Measurements from ENCODE around the gene TRPM4. TPM values are rescaled to one million over a fixed set of nuclear protein-coding genes. Genes with fewer than 3 reads are reported as not detected.

TRPM4 gene
- total and polyA plus RNA-seq, 2 donors (not counting 3 experiments of a cell fraction or from before 2014, with no cell fraction given), result 17.6 to 38.9 TPM

GRCh38 chr19:49212016-49212701 lies 54.6 kb downstream of the TRPM4 start:
- Histone ChIP-seq H3K9me1 (replicated peaks; ENCODE audit: control insufficient read depth, extremely low read depth, insufficient read depth, low read length) (no peaks in the 10 kb centered on the region), H3K27me3 (ENCODE audit: control insufficient read depth in 2 of 2, insufficient read depth in 2 of 2, low read length in 2 of 2) (no peaks in the 10 kb centered on the region), H3K4me1 (ENCODE audit: control insufficient read depth, extremely low read depth, insufficient read depth, low read length) (no peaks in the 10 kb centered on the region), H2AFZ (ENCODE audit: low read depth, low read length) (no peak overlapping the region), H3K79me2 (ENCODE audit: control insufficient read depth, insufficient read depth, low read length) (no peaks in the 10 kb centered on the region), H3K9ac (replicated peaks; ENCODE audit: extremely low read depth, insufficient read depth, low read length) (no peak overlapping the region), H3K27ac (ENCODE audit: insufficient read depth, low read depth, low read length) (no peak overlapping the region), H3K4me2 (ENCODE audit: insufficient read depth, low read length) (no peak overlapping the region), H3K9me3 (replicated peaks; ENCODE audit: control insufficient read depth, insufficient read depth, low read length) (no peaks in the 10 kb centered on the region), H3K36me3 (ENCODE audit: control insufficient read depth in 2 of 2, extremely low read depth in 1 of 2, insufficient read depth in 2 of 2, low read length in 2 of 2) (no peaks in the 10 kb centered on the region), H3K4me3 (replicated peaks in 1 of 3; ENCODE audit: insufficient read depth in 1 of 3, low read depth in 1 of 3, low read length in 3 of 3) (no peak overlapping the region), H4K20me1 (replicated peaks; ENCODE audit: control insufficient read depth, extremely low read depth, insufficient read depth, low read length) (no peaks in the 10 kb centered on the region)
- dilution Hi-C loops (cut with MboI; ENCODE audit: extremely low pct_ligation_motif_present, low sequenced_read_pairs), result no loop called here
- POLR2A ChIA-PET, result no interaction called here
- FAIRE-seq, result peak; percentile 59
- TF ChIP-seq JUN (IDR thresholded peaks at IDR 0.05; ENCODE audit: borderline replicate concordance, insufficient read depth, insufficient read length, low read depth) (no peak), POLR2A (IDR thresholded peaks at IDR 0.05; ENCODE audit: low read depth, low read length) (no peak), MYC (IDR thresholded peaks at IDR 0.05; ENCODE audit: low read depth, low read length) (no peak)
- CTCF ChIA-PET, result interaction anchor here (1.4 to 3.1 kb wide), 3 partner anchors 13 to 114 kb away, joined by 6 to 21 read pairs (median 10); no protein-coding TSS in a partner anchor
- intact Hi-C loops (cut with micrococcal nuclease), result no loop called here
- no TSS peak for BruUV-seq (replicated peaks)
- no peak for DNase-seq (ENCODE audit: low read depth, low spot score)

GRCh38 chr19:49213791-49214190 lies 56.2 kb downstream of the TRPM4 start:
- no peaks in the 10 kb centered on the region for H3K4me1 ChIP-seq (ENCODE audit: control insufficient read depth, extremely low read depth, insufficient read depth, low read length)
- no peak overlapping the region for H3K4me3 ChIP-seq (replicated peaks in 1 of 3; ENCODE audit: insufficient read depth in 1 of 3, low read depth in 1 of 3, low read length in 3 of 3)
- H3K27ac ChIP-seq (ENCODE audit: insufficient read depth, low read depth, low read length), result no peak overlapping the region
- no peaks in the 10 kb centered on the region for H3K27me3 ChIP-seq (ENCODE audit: control insufficient read depth in 2 of 2, insufficient read depth in 2 of 2, low read length in 2 of 2)
- no TSS peak for BruUV-seq (replicated peaks)
- no peaks in the 10 kb centered on the region for H3K9me1 ChIP-seq (replicated peaks; ENCODE audit: control insufficient read depth, extremely low read depth, insufficient read depth, low read length)
- H3K4me2 ChIP-seq (ENCODE audit: insufficient read depth, low read length), result no peak overlapping the region
- ChIA-PET CTCF (interaction anchor here (0.9 to 3.1 kb wide), 4 partner anchors 11 to 426 kb away, joined by 3 to 10 read pairs (median 4); no protein-coding TSS in a partner anchor), POLR2A (no interaction called here)
- DNase-seq (ENCODE audit: low read depth, low spot score), result no peak
- no peaks in the 10 kb centered on the region for H4K20me1 ChIP-seq (replicated peaks; ENCODE audit: control insufficient read depth, extremely low read depth, insufficient read depth, low read length)
- no peak overlapping the region for H2AFZ ChIP-seq (ENCODE audit: low read depth, low read length)
- intact Hi-C loops (cut with micrococcal nuclease) (no loop called here), dilution Hi-C loops (cut with MboI; ENCODE audit: extremely low pct_ligation_motif_present, low sequenced_read_pairs) (no loop called here)
- H3K79me2 ChIP-seq (ENCODE audit: control insufficient read depth, insufficient read depth, low read length), result no peaks in the 10 kb centered on the region
- no peaks in the 10 kb centered on the region for H3K36me3 ChIP-seq (ENCODE audit: control insufficient read depth in 2 of 2, extremely low read depth in 1 of 2, insufficient read depth in 2 of 2, low read length in 2 of 2)
- H3K9me3 ChIP-seq (replicated peaks; ENCODE audit: control insufficient read depth, insufficient read depth, low read length), result no peaks in the 10 kb centered on the region
- no peak for FAIRE-seq
- TF ChIP-seq GATA2 (IDR thresholded peaks at IDR 0.05; ENCODE audit: insufficient read depth, insufficient read length, low read depth, low read length), result no peak
- no peak for TF ChIP-seq MYC (IDR thresholded peaks at IDR 0.05; ENCODE audit: low read depth, low read length)
- TF ChIP-seq CTCF (IDR thresholded peaks at IDR 0.05; ENCODE audit: extremely low read depth in 1 of 2, insufficient read depth in 1 of 2, low read depth in 1 of 2, low read length in 2 of 2), result peak; percentile 7 to 22
- H3K9ac ChIP-seq (replicated peaks; ENCODE audit: extremely low read depth, insufficient read depth, low read length), result no peak overlapping the region

All from endothelial cell of umbilical vein (primary cell).